ENCODE results near the gene SNX8.

SNX8 gene

GRCh38 chr7:2224491-2224928, 89.7 kb downstream of the SNX8 start:
- H3K27ac ChIP-seq (ENCODE audit: low read depth, low read length): no peak overlapping the region
- WGBS (ENCODE audit: extremely low coverage, insufficient coverage, insufficient read length): no CpG with 5 or more reads among the region's 13 CpGs

DNA sequence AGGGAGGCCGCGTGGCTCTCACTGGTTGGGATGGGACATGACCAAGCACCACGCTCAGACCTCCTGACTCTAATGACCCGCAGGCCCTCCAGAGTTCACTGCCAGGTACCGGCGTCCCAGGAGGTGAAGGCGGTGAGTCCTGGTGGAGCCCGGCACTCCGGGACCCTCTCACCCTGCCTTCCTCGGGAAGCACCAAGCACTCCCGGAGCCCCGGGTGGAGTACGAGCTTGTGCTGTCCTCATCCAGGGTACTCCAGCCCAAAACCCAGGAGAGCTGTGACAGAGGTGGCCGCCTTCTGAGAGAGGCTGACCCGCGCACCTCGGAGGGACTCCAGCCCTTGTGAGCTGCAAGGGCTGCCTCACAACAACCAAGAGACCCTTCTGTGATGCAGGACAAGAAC, 90.9 kb downstream of the SNX8 start:
- DNase-seq: no peak
- H2BK5ac ChIP-seq (ENCODE audit: low read depth, low read length, poor library complexity): no peak overlapping the region
- H4K91ac ChIP-seq (ENCODE audit: low read depth, low read length): no peak overlapping the region

More at GRCh38 chr7:2224491-2224928, 89.7 kb downstream of the SNX8 start:
- H2AFZ ChIP-seq (ENCODE audit: insufficient read depth, low read length, poor library complexity): no peak overlapping the region
- no peaks in the 10 kb centered on the region for H3K4me1 ChIP-seq (ENCODE audit: control insufficient read depth in 1 of 2, insufficient read depth in 2 of 2, low read length in 2 of 2)
- no peak overlapping the region for H2BK120ac ChIP-seq (ENCODE audit: insufficient read depth, low read length, poor library complexity)
- H3K9me3 ChIP-seq (ENCODE audit: insufficient read depth, low read depth, low read length): peaks cover 1% of the 10 kb centered on the region
- H3K23ac ChIP-seq (ENCODE audit: low read length): no peak overlapping the region
- H2BK12ac ChIP-seq (ENCODE audit: low read length): no peak overlapping the region
- no peak overlapping the region for H4K12ac ChIP-seq (ENCODE audit: low read depth, low read length)
- no peaks in the 10 kb centered on the region for H3K79me1 ChIP-seq (ENCODE audit: low read length)
- H3K79me2 ChIP-seq (ENCODE audit: control insufficient read depth, insufficient read depth, low read length, poor library complexity): no peaks in the 10 kb centered on the region
- H3K4me3 ChIP-seq (ENCODE audit: low read depth, low read length): no peak overlapping the region
- H3K18ac ChIP-seq (ENCODE audit: low read length): no peak overlapping the region
- DNase-seq: no peak
- H3K4me2 ChIP-seq (ENCODE audit: low read length): no peak overlapping the region
- H2AK5ac ChIP-seq (ENCODE audit: low read length): no peak overlapping the region
- H3K9ac ChIP-seq (ENCODE audit: low read length): no peak overlapping the region
- no peak overlapping the region for H3K4ac ChIP-seq (ENCODE audit: low read depth, low read length)
- no peaks in the 10 kb centered on the region for H3K27me3 ChIP-seq (ENCODE audit: insufficient read depth, low read length)
- H3K14ac ChIP-seq (ENCODE audit: low read length): no peak overlapping the region
- H3K36me3 ChIP-seq (ENCODE audit: control insufficient read depth in 1 of 2, insufficient read depth in 2 of 2, low read length in 2 of 2): peaks cover 78 to 85% of the 10 kb centered on the region in 2 experiments
- no peak overlapping the region for H4K91ac ChIP-seq (ENCODE audit: low read depth, low read length)
- H2BK5ac ChIP-seq (ENCODE audit: low read depth, low read length, poor library complexity): no peak overlapping the region
- H4K8ac ChIP-seq (ENCODE audit: low read depth, low read length): no peak overlapping the region

DNA sequence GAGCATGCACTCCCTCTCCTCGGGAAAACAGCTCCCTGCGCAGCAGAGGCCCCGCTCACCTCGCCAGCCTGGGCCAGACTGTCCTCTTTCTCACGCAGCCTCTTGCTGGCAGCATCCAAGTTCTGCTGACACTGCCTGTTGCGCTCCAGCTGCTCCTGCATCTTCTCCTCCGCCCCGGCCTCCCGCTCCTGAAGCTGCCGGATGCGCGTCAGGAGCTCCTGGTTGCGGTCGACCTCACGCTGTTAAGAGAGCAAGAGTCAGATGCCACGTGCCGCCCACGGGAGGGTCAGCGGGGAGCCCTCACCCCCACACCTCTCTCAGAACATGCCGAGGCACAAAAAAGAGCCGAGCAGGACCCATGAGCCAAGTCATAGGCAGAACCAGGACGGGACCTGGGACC, 91.7 kb downstream of the SNX8 start:
- Histone ChIP-seq H3K4me3 (ENCODE audit: low read depth, low read length) (peak overlapping the region; percentile 15), H4K91ac (ENCODE audit: low read depth, low read length) (no peak overlapping the region), H2BK12ac (ENCODE audit: low read length) (no peak overlapping the region), H3K9ac (ENCODE audit: low read length) (no peak overlapping the region), H2BK5ac (ENCODE audit: low read depth, low read length, poor library complexity) (no peak overlapping the region), H3K79me1 (ENCODE audit: low read length) (no peaks in the 10 kb centered on the region), H4K8ac (ENCODE audit: low read depth, low read length) (no peak overlapping the region), H3K27me3 (ENCODE audit: insufficient read depth, low read length) (no peaks in the 10 kb centered on the region), H3K36me3 (ENCODE audit: control insufficient read depth in 1 of 2, insufficient read depth in 2 of 2, low read length in 2 of 2) (peaks cover 79 to 84% of the 10 kb centered on the region in 2 experiments), H2BK120ac (ENCODE audit: insufficient read depth, low read length, poor library complexity) (no peak overlapping the region), H4K12ac (ENCODE audit: low read depth, low read length) (no peak overlapping the region), H3K9me3 (ENCODE audit: insufficient read depth, low read depth, low read length) (peaks cover 1% of the 10 kb centered on the region), H3K79me2 (ENCODE audit: control insufficient read depth, insufficient read depth, low read length, poor library complexity) (no peaks in the 10 kb centered on the region), H2AK5ac (ENCODE audit: low read length) (no peak overlapping the region), H3K18ac (ENCODE audit: low read length) (no peak overlapping the region), H3K14ac (ENCODE audit: low read length) (no peak overlapping the region), H3K4ac (ENCODE audit: low read depth, low read length) (no peak overlapping the region), H2AFZ (ENCODE audit: insufficient read depth, low read length, poor library complexity) (no peak overlapping the region), H3K27ac (ENCODE audit: low read depth, low read length) (no peak overlapping the region), H3K4me2 (ENCODE audit: low read length) (no peak overlapping the region), H3K4me1 (ENCODE audit: control insufficient read depth in 1 of 2, insufficient read depth in 2 of 2, low read length in 2 of 2) (no peaks in the 10 kb centered on the region), H3K23ac (ENCODE audit: low read length) (no peak overlapping the region)
- no CpG with 5 or more reads among the region's 22 CpGs for WGBS (ENCODE audit: extremely low coverage, insufficient coverage, insufficient read length)
- no peak for DNase-seq

More for the DNA sequence above, 90.9 kb downstream of the SNX8 start:
- Histone ChIP-seq H3K23ac (ENCODE audit: low read length) (no peak overlapping the region), H3K9me3 (ENCODE audit: insufficient read depth, low read depth, low read length) (peaks cover 1% of the 10 kb centered on the region), H3K9ac (ENCODE audit: low read length) (no peak overlapping the region), H2BK120ac (ENCODE audit: insufficient read depth, low read length, poor library complexity) (no peak overlapping the region), H3K79me1 (ENCODE audit: low read length) (no peaks in the 10 kb centered on the region), H2AFZ (ENCODE audit: insufficient read depth, low read length, poor library complexity) (no peak overlapping the region), H2AK5ac (ENCODE audit: low read length) (no peak overlapping the region), H3K4me2 (ENCODE audit: low read length) (no peak overlapping the region), H3K79me2 (ENCODE audit: control insufficient read depth, insufficient read depth, low read length, poor library complexity) (no peaks in the 10 kb centered on the region), H3K4me1 (ENCODE audit: control insufficient read depth in 1 of 2, insufficient read depth in 2 of 2, low read length in 2 of 2) (no peaks in the 10 kb centered on the region), H3K36me3 (ENCODE audit: control insufficient read depth in 1 of 2, insufficient read depth in 2 of 2, low read length in 2 of 2) (peaks cover 79 to 84% of the 10 kb centered on the region in 2 experiments), H3K27me3 (ENCODE audit: insufficient read depth, low read length) (no peaks in the 10 kb centered on the region), H3K27ac (ENCODE audit: low read depth, low read length) (no peak overlapping the region), H4K8ac (ENCODE audit: low read depth, low read length) (no peak overlapping the region), H3K4me3 (ENCODE audit: low read depth, low read length) (no peak overlapping the region), H3K14ac (ENCODE audit: low read length) (no peak overlapping the region), H4K12ac (ENCODE audit: low read depth, low read length) (no peak overlapping the region), H2BK12ac (ENCODE audit: low read length) (no peak overlapping the region), H3K18ac (ENCODE audit: low read length) (no peak overlapping the region), H3K4ac (ENCODE audit: low read depth, low read length) (no peak overlapping the region)
- WGBS (ENCODE audit: extremely low coverage, insufficient coverage, insufficient read length): no CpG with 5 or more reads among the region's 17 CpGs

- H3K36me3 ChIP-seq (ENCODE audit: control insufficient read depth in 1 of 2, insufficient read depth in 2 of 2, low read length in 2 of 2): peaks cover 81 to 85% of the 10 kb centered on the region in 2 experiments
- no peak overlapping the region for H4K12ac ChIP-seq (ENCODE audit: low read depth, low read length)
- H2BK120ac ChIP-seq (ENCODE audit: insufficient read depth, low read length, poor library complexity): no peak overlapping the region
- H3K9ac ChIP-seq (ENCODE audit: low read length): no peak overlapping the region
- no peak overlapping the region for H4K91ac ChIP-seq (ENCODE audit: low read depth, low read length)
- H2BK12ac ChIP-seq (ENCODE audit: low read length): no peak overlapping the region
- no peak overlapping the region for H3K4ac ChIP-seq (ENCODE audit: low read depth, low read length)
- no peaks in the 10 kb centered on the region for H3K79me1 ChIP-seq (ENCODE audit: low read length)
- no peaks in the 10 kb centered on the region for H3K27me3 ChIP-seq (ENCODE audit: insufficient read depth, low read length)
- H3K27ac ChIP-seq (ENCODE audit: low read depth, low read length): no peak overlapping the region
- H3K4me1 ChIP-seq (ENCODE audit: control insufficient read depth in 1 of 2, insufficient read depth in 2 of 2, low read length in 2 of 2): no peaks in the 10 kb centered on the region
- H2AFZ ChIP-seq (ENCODE audit: insufficient read depth, low read length, poor library complexity): no peak overlapping the region
- no peak for DNase-seq
- no peak overlapping the region for H3K4me3 ChIP-seq (ENCODE audit: low read depth, low read length)
- no peak overlapping the region for H3K14ac ChIP-seq (ENCODE audit: low read length)
- no CpG with 5 or more reads among the region's 17 CpGs for WGBS (ENCODE audit: extremely low coverage, insufficient coverage, insufficient read length)
- no peak overlapping the region for H3K23ac ChIP-seq (ENCODE audit: low read length)
- H3K9me3 ChIP-seq (ENCODE audit: insufficient read depth, low read depth, low read length): peaks cover 1% of the 10 kb centered on the region
- H4K8ac ChIP-seq (ENCODE audit: low read depth, low read length): no peak overlapping the region
- H2AK5ac ChIP-seq (ENCODE audit: low read length): no peak overlapping the region
- H2BK5ac ChIP-seq (ENCODE audit: low read depth, low read length, poor library complexity): no peak overlapping the region
- H3K18ac ChIP-seq (ENCODE audit: low read length): no peak overlapping the region
- H3K79me2 ChIP-seq (ENCODE audit: control insufficient read depth, insufficient read depth, low read length, poor library complexity): no peaks in the 10 kb centered on the region
- H3K4me2 ChIP-seq (ENCODE audit: low read length): no peak overlapping the region
These were observed 93.3 kb downstream of the SNX8 start for GRCh38 chr7:2220954-2221353.

Measured in trophoblast cell (in vitro differentiated cells and primary cell).